ENCODE measurements around the gene SLC17A4. TPM values are rescaled to one million over a fixed set of nuclear protein-coding genes. Genes with fewer than 3 reads are reported as not detected.

SLC17A4 gene
- total RNA-seq, 4 donors from 2014 or later: not detected

DNA sequence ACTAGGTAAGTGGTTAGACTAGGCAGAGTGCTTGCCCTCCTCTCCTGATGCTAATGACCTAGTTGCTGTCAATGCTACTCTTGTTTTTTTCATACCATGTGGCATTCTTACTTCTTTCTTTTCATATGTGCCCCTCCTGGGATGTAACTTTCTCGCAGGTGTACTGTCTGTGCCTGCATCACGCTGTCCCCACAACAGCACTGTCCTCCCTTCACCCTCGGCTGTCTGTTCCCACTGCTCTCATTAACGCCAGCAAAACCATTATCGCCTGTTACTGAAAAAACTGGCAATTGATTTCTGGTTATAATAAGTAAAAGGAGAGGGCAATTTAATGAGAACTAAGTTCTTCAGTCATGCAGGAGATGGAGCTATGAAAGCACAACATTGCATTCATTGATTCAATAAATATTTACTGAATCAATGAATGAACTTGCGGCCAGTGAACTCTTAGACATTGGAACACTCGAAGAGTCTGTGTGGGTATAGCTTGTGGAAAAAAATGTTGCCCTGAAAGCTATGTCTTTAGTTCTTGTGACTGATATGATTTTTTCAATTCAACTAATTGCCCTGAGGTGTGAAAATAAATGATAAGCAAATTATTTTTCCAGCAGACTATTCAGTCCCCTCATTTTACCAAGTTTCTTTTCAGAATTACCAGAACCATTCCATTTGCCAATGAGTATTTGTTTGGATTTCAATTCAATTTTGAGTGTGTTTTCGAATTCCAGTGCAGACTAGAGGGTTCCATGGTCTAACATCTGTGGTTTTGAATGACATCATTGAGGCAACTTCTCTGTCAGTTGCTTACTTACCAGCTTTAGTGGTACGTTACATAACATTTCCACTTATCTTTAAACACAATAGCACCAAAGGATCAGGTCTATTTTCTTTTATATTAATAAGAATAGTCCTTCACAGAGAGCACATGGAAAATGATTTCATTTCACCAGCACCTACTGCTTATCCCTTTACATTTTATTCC is 2.1 kb downstream of the SLC17A4 start:
- Histone ChIP-seq H3K36me3 (no peaks in the 10 kb centered on the region), H3K4me1 (no peaks in the 10 kb centered on the region), H3K27me3 (no peaks in the 10 kb centered on the region), H3K4me3 (no peak overlapping the region), H3K9me3 (no peaks in the 10 kb centered on the region), H3K27ac (replicated peaks in 1 of 4) (no peak overlapping the region)
- intact Hi-C loops (cut with DNase I): no loop called here
- DNase-seq (ENCODE audit: extremely low spot score): no peak
- TF ChIP-seq EP300 (IDR thresholded peaks at IDR 0.05) (no peak), POLR2AphosphoS5 (IDR thresholded peaks at IDR 0.05) (no peak), POLR2A (IDR thresholded peaks at IDR 0.05; ENCODE audit: low read depth) (no peak)
- TF ChIP-seq, protein P1, sequence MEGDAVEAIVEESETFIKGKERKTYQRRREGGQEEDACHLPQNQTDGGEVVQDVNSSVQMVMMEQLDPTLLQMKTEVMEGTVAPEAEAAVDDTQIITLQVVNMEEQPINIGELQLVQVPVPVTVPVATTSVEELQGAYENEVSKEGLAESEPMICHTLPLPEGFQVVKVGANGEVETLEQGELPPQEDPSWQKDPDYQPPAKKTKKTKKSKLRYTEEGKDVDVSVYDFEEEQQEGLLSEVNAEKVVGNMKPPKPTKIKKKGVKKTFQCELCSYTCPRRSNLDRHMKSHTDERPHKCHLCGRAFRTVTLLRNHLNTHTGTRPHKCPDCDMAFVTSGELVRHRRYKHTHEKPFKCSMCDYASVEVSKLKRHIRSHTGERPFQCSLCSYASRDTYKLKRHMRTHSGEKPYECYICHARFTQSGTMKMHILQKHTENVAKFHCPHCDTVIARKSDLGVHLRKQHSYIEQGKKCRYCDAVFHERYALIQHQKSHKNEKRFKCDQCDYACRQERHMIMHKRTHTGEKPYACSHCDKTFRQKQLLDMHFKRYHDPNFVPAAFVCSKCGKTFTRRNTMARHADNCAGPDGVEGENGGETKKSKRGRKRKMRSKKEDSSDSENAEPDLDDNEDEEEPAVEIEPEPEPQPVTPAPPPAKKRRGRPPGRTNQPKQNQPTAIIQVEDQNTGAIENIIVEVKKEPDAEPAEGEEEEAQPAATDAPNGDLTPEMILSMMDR (IDR thresholded peaks at IDR 0.05): no peak
- 83% methylated on average over 9 of the region's 9 CpGs for WGBS

DNA sequence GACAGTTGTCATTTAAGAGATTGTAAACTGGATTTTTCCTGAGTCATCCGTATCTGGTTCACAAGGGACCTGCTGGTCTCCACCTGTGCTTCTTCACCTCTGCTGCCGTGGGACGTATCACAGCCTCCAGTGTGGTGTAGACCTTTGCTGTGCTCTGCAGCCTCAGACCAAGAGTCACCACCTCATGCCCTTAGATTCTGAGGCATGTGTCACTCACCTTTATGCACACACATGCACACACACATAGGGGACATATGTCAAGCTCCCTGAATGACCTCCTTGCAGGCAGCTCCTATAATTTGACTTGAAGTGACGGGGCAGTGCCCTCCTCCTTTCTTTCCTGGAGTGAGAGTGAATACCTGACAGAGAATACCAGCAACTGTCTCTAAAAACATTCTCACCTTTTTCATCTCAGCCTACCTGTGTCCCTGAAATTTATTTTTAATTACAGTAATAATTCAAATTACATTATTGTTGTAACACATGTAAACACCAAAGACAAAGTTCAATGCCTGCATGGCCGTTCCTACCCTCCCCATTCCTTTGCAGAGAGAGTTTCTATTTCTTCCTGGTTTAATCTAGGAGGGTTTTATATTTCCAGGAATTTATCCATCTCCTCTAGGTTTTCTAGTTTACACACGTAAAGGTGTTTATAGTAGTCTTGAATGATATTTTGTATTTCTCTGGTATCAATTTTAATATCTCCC is 3.5 kb downstream of the SLC17A4 start:
- no peak for DNase-seq (ENCODE audit: extremely low spot score)
- H3K4me1 ChIP-seq: no peaks in the 10 kb centered on the region
- TF ChIP-seq POLR2AphosphoS5 (IDR thresholded peaks at IDR 0.05): no peak
- TF ChIP-seq, protein P1 (IDR thresholded peaks at IDR 0.05): no peak
- no peak for TF ChIP-seq EP300 (IDR thresholded peaks at IDR 0.05)
- no peaks in the 10 kb centered on the region for H3K9me3 ChIP-seq
- 67% methylated on average over 6 of the region's 6 CpGs for WGBS
- peaks cover 0 to under 1% (median 0%) of the 10 kb centered on the region in 4 donors for H3K27me3 ChIP-seq
- intact Hi-C loops (cut with DNase I): no loop called here
- no peak overlapping the region for H3K4me3 ChIP-seq
- H3K36me3 ChIP-seq: no peaks in the 10 kb centered on the region
- no peak overlapping the region for H3K27ac ChIP-seq (replicated peaks in 1 of 4)

DNA sequence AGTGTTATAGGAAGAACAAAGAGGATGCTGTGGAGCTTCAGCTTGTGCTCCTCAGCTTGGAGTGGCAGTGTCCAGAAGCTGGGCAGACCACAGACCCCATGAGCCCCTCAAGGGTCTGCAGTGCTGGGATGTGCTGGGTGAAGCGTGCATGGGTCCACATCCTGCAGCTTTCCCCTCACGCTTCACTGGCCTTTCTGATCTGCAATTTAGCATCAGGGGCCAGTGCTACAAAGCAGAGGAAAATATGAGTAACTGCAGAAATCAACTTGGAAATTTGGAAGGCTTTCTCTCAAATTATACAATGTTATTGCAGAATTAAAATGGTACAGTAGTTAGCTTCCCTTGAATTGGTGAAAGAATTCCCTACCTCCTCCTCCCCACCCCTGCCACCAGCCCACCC is 10.1 kb downstream of the SLC17A4 start:
- DNase-seq (ENCODE audit: extremely low spot score): peak; percentile 21
- no peak for TF ChIP-seq POLR2A (IDR thresholded peaks at IDR 0.05; ENCODE audit: low read depth)
- TF ChIP-seq, protein P1 (IDR thresholded peaks at IDR 0.05): no peak
- Histone ChIP-seq H3K27me3 (peaks cover 0 to 15% (median 0%) of the 10 kb centered on the region in 4 donors), H3K9me3 (no peaks in the 10 kb centered on the region), H3K27ac (replicated peaks in 1 of 4) (no peak overlapping the region), H3K36me3 (no peaks in the 10 kb centered on the region), H3K4me3 (no peak overlapping the region), H3K4me1 (no peaks in the 10 kb centered on the region)
- 81% methylated on average over 2 of the region's 2 CpGs for WGBS
- intact Hi-C loops (cut with DNase I): no loop called here

DNA sequence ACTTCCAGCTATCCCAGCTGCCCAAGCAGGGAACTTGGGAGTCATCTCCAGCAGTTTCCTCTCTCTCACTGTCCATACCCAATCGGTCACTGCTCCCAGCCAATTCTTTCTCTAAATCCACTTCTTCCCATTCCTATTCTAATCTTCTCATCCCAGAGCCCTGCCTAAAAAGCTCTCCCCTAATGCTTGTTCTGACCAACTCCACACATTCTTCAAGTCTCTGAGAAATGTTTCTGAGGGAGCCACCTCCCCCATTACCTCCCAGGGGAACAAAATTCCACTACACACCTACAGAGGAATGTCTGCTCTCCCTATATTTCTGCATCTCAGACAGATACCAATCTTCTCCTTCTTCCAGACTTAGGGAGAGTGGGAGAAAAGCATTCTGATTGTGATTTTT is 14.0 kb downstream of the SLC17A4 start:
- 88% methylated on average over 1 of the region's 1 CpG for WGBS
- peak; percentile 89 for DNase-seq (ENCODE audit: extremely low spot score)
- Histone ChIP-seq H3K36me3 (no peaks in the 10 kb centered on the region), H3K4me3 (no peak overlapping the region), H3K27me3 (peaks cover 0 to 10% (median 0%) of the 10 kb centered on the region in 4 donors), H3K9me3 (no peaks in the 10 kb centered on the region), H3K27ac (replicated peaks in 1 of 4) (no peak overlapping the region), H3K4me1 (no peaks in the 10 kb centered on the region)
- TF ChIP-seq POLR2AphosphoS5 (IDR thresholded peaks at IDR 0.05) (no peak), EP300 (IDR thresholded peaks at IDR 0.05) (no peak), POLR2A (IDR thresholded peaks at IDR 0.05; ENCODE audit: low read depth) (no peak)
- TF ChIP-seq, protein P1 (IDR thresholded peaks at IDR 0.05): no peak
- intact Hi-C loops (cut with DNase I): no loop called here

Measured in esophagus muscularis mucosa (tissue), 4 donors.